OCI-LY1 (cell line): Measurements from ENCODE around the gene ABCA8.

Experiments used
- H2AFZ ChIP-seq: fragments of 200-600 bp; sonication (generic), shearing (Covaris generic); 2 replicates; pipeline ENCODE4 v1.6.0; 2014; ENCODE audit warnings: antibody characterized with exemption, mild to moderate bottlenecking, low read length
- H3F3A ChIP-seq: fragments of 200-600 bp; sonication (generic), shearing (Covaris generic); 2 replicates; pipeline ENCODE4 v1.6.0; 2014; ENCODE audit warnings: mild to moderate bottlenecking, antibody characterized with exemption, low read length, moderate library complexity; ENCODE audit not compliant: insufficient read depth
- H3K27ac ChIP-seq: fragments of 200-600 bp; sonication (generic); 2 replicates; pipeline ENCODE4 v1.5.1; 2014; ENCODE audit warnings: low read length, mixed run types, mild to moderate bottlenecking, low read depth; ENCODE audit not compliant: poor library complexity, severe bottlenecking
- H3K27me3 ChIP-seq: fragments of 200-600 bp; sonication (generic); 2 replicates; pipeline ENCODE4 v1.6.0; 2014; ENCODE audit warnings: antibody characterized with exemption, mild to moderate bottlenecking, low read length, moderate library complexity; ENCODE audit not compliant: insufficient read depth
- H3K36me3 ChIP-seq: fragments of 200-600 bp; sonication (generic); 2 replicates; pipeline ENCODE4 v1.6.1; 2014; ENCODE audit warnings: mild to moderate bottlenecking, antibody characterized with exemption, low read length, moderate library complexity, mixed read lengths; ENCODE audit not compliant: insufficient read depth
- H3K4me1 ChIP-seq: fragments of 200-600 bp; sonication (generic); 2 replicates; pipeline ENCODE4 v1.5.1; 2014; ENCODE audit warnings: mild to moderate bottlenecking, low read length, moderate library complexity; ENCODE audit not compliant: insufficient read depth, severe bottlenecking
- H3K4me2 ChIP-seq: fragments of 200-600 bp; sonication (generic), shearing (Covaris generic); 2 replicates; pipeline ENCODE4 v1.6.1; 2014; ENCODE audit warnings: low read length
- H3K4me3 ChIP-seq: fragments of 200-600 bp; sonication (generic); 2 replicates; pipeline ENCODE4 v1.5.1; 2014; ENCODE audit warnings: low read length, low read depth, mild to moderate bottlenecking, mixed read lengths; ENCODE audit not compliant: poor library complexity, severe bottlenecking
- H3K79me2 ChIP-seq: fragments of 200-600 bp; shearing (Covaris generic); 2 replicates; pipeline ENCODE4 v1.6.1; 2016; ENCODE audit warnings: mixed run types, low read length, mixed read lengths; ENCODE audit not compliant: insufficient read depth
- H3K9ac ChIP-seq: fragments of 200-600 bp; sonication (generic), shearing (Covaris generic); 2 replicates; pipeline ENCODE4 v1.6.1; 2014; ENCODE audit warnings: mild to moderate bottlenecking, low read length, mixed read lengths
- H3K9me2 ChIP-seq: fragments of 200-600 bp; sonication (generic), shearing (Covaris generic); 2 replicates; pipeline ENCODE4 v1.6.1; 2014; ENCODE audit warnings: low read depth, mild to moderate bottlenecking, low read length, mixed read lengths
- H3K9me3 ChIP-seq: fragments of 200-600 bp; shearing (Covaris generic); 2 replicates; pipeline ENCODE4 v1.6.1; 2014; ENCODE audit warnings: low read length, mixed read lengths
- H4K20me1 ChIP-seq: fragments of 200-600 bp; sonication (generic), shearing (Covaris generic); 2 replicates; pipeline ENCODE4 v1.6.0; 2016; ENCODE audit warnings: mild to moderate bottlenecking, low read length; ENCODE audit not compliant: insufficient read depth
- EZH2 ChIP-seq: fragments of 200-600 bp; sonication (generic), shearing (Covaris generic); IDR thresholded peaks from 2 replicates; pipeline ENCODE4 v1.8.0; 2017; ENCODE audit warnings: borderline replicate concordance, mixed run types, mild to moderate bottlenecking, antibody characterized with exemption, low read length, moderate library complexity, mixed read lengths
- TF ChIP-seq, protein P1 (sequence below): fragments of 200-600 bp; sonication (generic), shearing (Covaris generic); IDR thresholded peaks from 2 replicates; pipeline ENCODE4 v1.5.1; 2017; ENCODE audit warnings: mild to moderate bottlenecking, antibody characterized with exemption, low read length, moderate library complexity, mixed read lengths

ABCA8 gene

GRCh38 chr17:68987966-68988365, 32.8 kb upstream of the ABCA8 start:
- Histone ChIP-seq H4K20me1 (no peaks in the 10 kb centered on the region), H3K27ac (no peak overlapping the region)
- no peak for TF ChIP-seq EZH2
- TF ChIP-seq, protein P1, sequence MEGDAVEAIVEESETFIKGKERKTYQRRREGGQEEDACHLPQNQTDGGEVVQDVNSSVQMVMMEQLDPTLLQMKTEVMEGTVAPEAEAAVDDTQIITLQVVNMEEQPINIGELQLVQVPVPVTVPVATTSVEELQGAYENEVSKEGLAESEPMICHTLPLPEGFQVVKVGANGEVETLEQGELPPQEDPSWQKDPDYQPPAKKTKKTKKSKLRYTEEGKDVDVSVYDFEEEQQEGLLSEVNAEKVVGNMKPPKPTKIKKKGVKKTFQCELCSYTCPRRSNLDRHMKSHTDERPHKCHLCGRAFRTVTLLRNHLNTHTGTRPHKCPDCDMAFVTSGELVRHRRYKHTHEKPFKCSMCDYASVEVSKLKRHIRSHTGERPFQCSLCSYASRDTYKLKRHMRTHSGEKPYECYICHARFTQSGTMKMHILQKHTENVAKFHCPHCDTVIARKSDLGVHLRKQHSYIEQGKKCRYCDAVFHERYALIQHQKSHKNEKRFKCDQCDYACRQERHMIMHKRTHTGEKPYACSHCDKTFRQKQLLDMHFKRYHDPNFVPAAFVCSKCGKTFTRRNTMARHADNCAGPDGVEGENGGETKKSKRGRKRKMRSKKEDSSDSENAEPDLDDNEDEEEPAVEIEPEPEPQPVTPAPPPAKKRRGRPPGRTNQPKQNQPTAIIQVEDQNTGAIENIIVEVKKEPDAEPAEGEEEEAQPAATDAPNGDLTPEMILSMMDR = no peak

GRCh38 chr17:68981288-68981687, 26.1 kb upstream of the ABCA8 start:
- H4K20me1 ChIP-seq = no peaks in the 10 kb centered on the region
- no peak overlapping the region for H3K4me2 ChIP-seq
- no peaks in the 10 kb centered on the region for H3F3A ChIP-seq
- H3K27ac ChIP-seq = no peak overlapping the region
- H3K9me3 ChIP-seq = no peaks in the 10 kb centered on the region
- no peak overlapping the region for H3K4me3 ChIP-seq
- TF ChIP-seq, protein P1 = no peak
- TF ChIP-seq EZH2 = no peak
- no peak overlapping the region for H2AFZ ChIP-seq
- H3K9ac ChIP-seq = no peak overlapping the region
- no peaks in the 10 kb centered on the region for H3K27me3 ChIP-seq
- H3K9me2 ChIP-seq = no peaks in the 10 kb centered on the region
- H3K79me2 ChIP-seq = no peaks in the 10 kb centered on the region
- no peaks in the 10 kb centered on the region for H3K4me1 ChIP-seq
- no peaks in the 10 kb centered on the region for H3K36me3 ChIP-seq

More at GRCh38 chr17:68987966-68988365, 32.8 kb upstream of the ABCA8 start:
- no peak overlapping the region for H3K9ac ChIP-seq
- H3K4me3 ChIP-seq = no peak overlapping the region
- no peaks in the 10 kb centered on the region for H3K27me3 ChIP-seq
- H3K4me2 ChIP-seq = no peak overlapping the region
- H3K36me3 ChIP-seq = no peaks in the 10 kb centered on the region
- H3F3A ChIP-seq = no peaks in the 10 kb centered on the region
- no peaks in the 10 kb centered on the region for H3K9me3 ChIP-seq
- H3K9me2 ChIP-seq = no peaks in the 10 kb centered on the region
- H3K4me1 ChIP-seq = no peaks in the 10 kb centered on the region
- H2AFZ ChIP-seq = no peak overlapping the region
- no peaks in the 10 kb centered on the region for H3K79me2 ChIP-seq

- Histone ChIP-seq H3K27me3 (no peaks in the 10 kb centered on the region), H3K36me3 (no peaks in the 10 kb centered on the region), H2AFZ (no peak overlapping the region), H3K4me1 (no peaks in the 10 kb centered on the region), H3K4me2 (no peak overlapping the region), H3K79me2 (no peaks in the 10 kb centered on the region), H3K9me2 (no peaks in the 10 kb centered on the region), H3K4me3 (no peak overlapping the region), H4K20me1 (no peaks in the 10 kb centered on the region), H3K9me3 (no peaks in the 10 kb centered on the region), H3F3A (no peaks in the 10 kb centered on the region), H3K27ac (no peak overlapping the region), H3K9ac (no peak overlapping the region)
- TF ChIP-seq EZH2 = no peak
- TF ChIP-seq, protein P1 = no peak
Measured at GRCh38 chr17:68973098-68973846, 18.1 kb upstream of the ABCA8 start.
